ENCODE measurements around the gene TNNI3K. TPM values are rescaled to one million over a fixed set of nuclear protein-coding genes. Genes with fewer than 3 reads are reported as not detected.

TNNI3K gene
- total and polyA plus RNA-seq, 10 of the 15 experiments (the other 5 are each of a cell fraction or from before 2014, with no cell fraction given) = 0.14 to 1.6 (median 0.44) TPM; not detected in 4

GRCh38 chr1:74334147-74334546 lies 99.0 kb downstream of the TNNI3K start:
- ATAC-seq (no peak), DNase-seq (ENCODE audit: low read depth, low spot score) (no peak), FAIRE-seq (no peak)
- intact Hi-C loops (cut with micrococcal nuclease; ENCODE audit: unreplicated experiment) = no loop called here
- ChIA-PET RAD21 (ENCODE audit: unreplicated experiment) (no interaction called here), SMC1A (ENCODE audit: uncharacterized antibody, unreplicated experiment) (no interaction called here), POLR2A (no interaction called here), CTCF (interaction anchor here (1.1 to 1.3 kb wide), 2 partner anchors 9 to 356 kb away, joined by 3 to 5 read pairs; no protein-coding TSS in a partner anchor)
- H3K9me3 ChIP-seq (replicated peaks; ENCODE audit: control insufficient read depth, insufficient read depth, low read length) = no peaks in the 10 kb centered on the region
- no peaks in the 10 kb centered on the region for H3K27me3 ChIP-seq (replicated peaks in 1 of 2; ENCODE audit: control insufficient read depth in 2 of 2, insufficient read depth in 2 of 2, low read length in 1 of 2)
- no peaks in the 10 kb centered on the region for H3K4me1 ChIP-seq (ENCODE audit: control insufficient read depth, insufficient read depth, low read length)
- no peaks in the 10 kb centered on the region for H3K79me2 ChIP-seq (ENCODE audit: control insufficient read depth, insufficient read depth, low read length)
- H3K36me3 ChIP-seq (ENCODE audit: control insufficient read depth in 2 of 2, insufficient read depth in 2 of 2, low read length in 1 of 2) = no peaks in the 10 kb centered on the region
- H3K27ac ChIP-seq (ENCODE audit: control insufficient read depth, insufficient read depth) = no peak overlapping the region
- no peak overlapping the region for H3K4me2 ChIP-seq (ENCODE audit: control insufficient read depth, insufficient read depth)
- no peak overlapping the region for H2AFZ ChIP-seq (ENCODE audit: control insufficient read depth, low read depth, low read length)
- no TSS peak for BruUV-seq (replicated peaks)
- no peak overlapping the region for H3K4me3 ChIP-seq
- in situ Hi-C loops (cut with MboI) = no loop called here
- H3K9ac ChIP-seq (ENCODE audit: control insufficient read depth, insufficient read depth, low read length) = no peak overlapping the region
- H4K20me1 ChIP-seq (ENCODE audit: control insufficient read depth, insufficient read depth) = no peaks in the 10 kb centered on the region
- TF ChIP-seq MTA2 (IDR thresholded peaks at IDR 0.05; ENCODE audit: low read depth) (no peak), SPI1 (IDR thresholded peaks at IDR 0.05; ENCODE audit: borderline replicate concordance, insufficient read depth, low read depth, low read length) (no peak), NFXL1 (IDR thresholded peaks at IDR 0.05; ENCODE audit: borderline replicate concordance) (no peak), IKZF1 (conservative IDR thresholded peaks at IDR 0.05) (no peak), CUX1 (IDR thresholded peaks at IDR 0.05; ENCODE audit: insufficient replicate concordance, low read depth, low read length) (no peak), GATAD2B (conservative IDR thresholded peaks at IDR 0.05; ENCODE audit: low read depth) (no peak), MEF2B (IDR thresholded peaks at IDR 0.05; ENCODE audit: partially characterized antibody, poor library complexity, severe bottlenecking) (no peak), YY1 (IDR thresholded peaks at IDR 0.05; ENCODE audit: low read depth, low read length) (no peak), BRCA1 (IDR thresholded peaks at IDR 0.05; ENCODE audit: low read depth, low read length) (no peak), PAX5 (IDR thresholded peaks at IDR 0.05; ENCODE audit: borderline replicate concordance, low read depth, low read length) (no peak)
- TF ChIP-seq, protein P1, sequence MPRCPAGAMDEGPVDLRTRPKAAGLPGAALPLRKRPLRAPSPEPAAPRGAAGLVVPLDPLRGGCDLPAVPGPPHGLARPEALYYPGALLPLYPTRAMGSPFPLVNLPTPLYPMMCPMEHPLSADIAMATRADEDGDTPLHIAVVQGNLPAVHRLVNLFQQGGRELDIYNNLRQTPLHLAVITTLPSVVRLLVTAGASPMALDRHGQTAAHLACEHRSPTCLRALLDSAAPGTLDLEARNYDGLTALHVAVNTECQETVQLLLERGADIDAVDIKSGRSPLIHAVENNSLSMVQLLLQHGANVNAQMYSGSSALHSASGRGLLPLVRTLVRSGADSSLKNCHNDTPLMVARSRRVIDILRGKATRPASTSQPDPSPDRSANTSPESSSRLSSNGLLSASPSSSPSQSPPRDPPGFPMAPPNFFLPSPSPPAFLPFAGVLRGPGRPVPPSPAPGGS (IDR thresholded peaks at IDR 0.05; ENCODE audit: borderline replicate concordance, insufficient read depth, low read depth, low read length, poor library complexity, severe bottlenecking) = no peak
- TF ChIP-seq, protein P2, sequence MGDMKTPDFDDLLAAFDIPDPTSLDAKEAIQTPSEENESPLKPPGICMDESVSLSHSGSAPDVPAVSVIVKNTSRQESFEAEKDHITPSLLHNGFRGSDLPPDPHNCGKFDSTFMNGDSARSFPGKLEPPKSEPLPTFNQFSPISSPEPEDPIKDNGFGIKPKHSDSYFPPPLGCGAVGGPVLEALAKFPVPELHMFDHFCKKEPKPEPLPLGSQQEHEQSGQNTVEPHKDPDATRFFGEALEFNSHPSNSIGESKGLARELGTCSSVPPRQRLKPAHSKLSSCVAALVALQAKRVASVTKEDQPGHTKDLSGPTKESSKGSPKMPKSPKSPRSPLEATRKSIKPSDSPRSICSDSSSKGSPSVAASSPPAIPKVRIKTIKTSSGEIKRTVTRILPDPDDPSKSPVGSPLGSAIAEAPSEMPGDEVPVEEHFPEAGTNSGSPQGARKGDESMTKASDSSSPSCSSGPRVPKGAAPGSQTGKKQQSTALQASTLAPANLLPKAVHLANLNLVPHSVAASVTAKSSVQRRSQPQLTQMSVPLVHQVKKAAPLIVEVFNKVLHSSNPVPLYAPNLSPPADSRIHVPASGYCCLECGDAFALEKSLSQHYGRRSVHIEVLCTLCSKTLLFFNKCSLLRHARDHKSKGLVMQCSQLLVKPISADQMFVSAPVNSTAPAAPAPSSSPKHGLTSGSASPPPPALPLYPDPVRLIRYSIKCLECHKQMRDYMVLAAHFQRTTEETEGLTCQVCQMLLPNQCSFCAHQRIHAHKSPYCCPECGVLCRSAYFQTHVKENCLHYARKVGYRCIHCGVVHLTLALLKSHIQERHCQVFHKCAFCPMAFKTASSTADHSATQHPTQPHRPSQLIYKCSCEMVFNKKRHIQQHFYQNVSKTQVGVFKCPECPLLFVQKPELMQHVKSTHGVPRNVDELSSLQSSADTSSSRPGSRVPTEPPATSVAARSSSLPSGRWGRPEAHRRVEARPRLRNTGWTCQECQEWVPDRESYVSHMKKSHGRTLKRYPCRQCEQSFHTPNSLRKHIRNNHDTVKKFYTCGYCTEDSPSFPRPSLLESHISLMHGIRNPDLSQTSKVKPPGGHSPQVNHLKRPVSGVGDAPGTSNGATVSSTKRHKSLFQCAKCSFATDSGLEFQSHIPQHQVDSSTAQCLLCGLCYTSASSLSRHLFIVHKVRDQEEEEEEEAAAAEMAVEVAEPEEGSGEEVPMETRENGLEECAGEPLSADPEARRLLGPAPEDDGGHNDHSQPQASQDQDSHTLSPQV (IDR thresholded peaks at IDR 0.05) = no peak

Data from GM12878 (cell line).